A172 (cell line): ENCODE results near the gene TTC7B. TPM values are rescaled to one million over a fixed set of nuclear protein-coding genes. Genes with fewer than 3 reads are reported as not detected.

ENCODE experiments used
- DNase-seq: peaks from one replicate; pipeline ENCODE4 v3.0.0-alpha.2; 2015; ENCODE audit warnings: low spot score
- total RNA-seq: library from RNA; depleted of rRNA; stranded (reverse); fragments of >200 nt; shearing (Covaris generic); gene quantifications from 2 replicates; pipeline ENCODE4 v1.2.3, GENCODE V29; 2014

Gene TTC7B
- total RNA-seq, 1 experiment from 2014 or later = 40.2 TPM

DNA sequence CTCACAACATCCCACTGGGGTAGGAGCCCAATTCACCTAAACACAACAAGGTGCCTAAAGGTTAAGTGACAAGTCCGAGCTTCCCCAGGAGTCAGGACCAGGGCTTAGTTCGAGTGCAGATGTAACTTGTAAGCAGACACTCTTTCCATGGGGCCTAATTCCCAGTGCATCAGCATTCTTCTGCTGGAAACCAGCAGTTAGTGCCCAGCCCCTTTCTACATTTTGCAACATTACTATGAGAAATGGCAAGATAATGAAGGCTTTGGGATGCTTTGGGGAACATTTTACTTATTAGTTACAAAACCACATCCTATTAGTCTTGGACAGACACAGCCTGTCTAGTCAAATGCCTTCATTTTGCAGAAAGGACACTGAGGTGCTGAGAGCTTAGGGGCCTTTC, 239.6 kb downstream of the TTC7B start:
- no peak for DNase-seq

DNA sequence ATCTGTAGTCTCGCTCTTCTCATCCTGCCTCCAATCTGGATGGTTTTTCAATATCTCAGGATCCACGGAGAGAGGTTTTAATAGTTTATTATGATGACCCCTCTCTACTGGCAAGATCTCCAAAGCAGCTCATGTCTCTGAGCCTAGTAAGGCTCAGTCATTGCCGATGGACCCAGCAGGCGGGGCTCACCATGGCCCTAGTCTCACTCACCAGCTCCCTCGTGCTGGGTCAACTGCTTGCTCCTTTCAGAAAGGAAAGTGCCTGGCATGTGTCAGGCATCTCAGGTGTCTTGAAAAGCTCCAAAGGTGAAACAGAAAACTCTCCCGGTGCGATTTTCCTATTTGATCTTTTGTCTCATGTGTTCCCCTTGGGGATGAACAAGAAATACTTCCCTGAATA, 240.4 kb downstream of the TTC7B start:
- DNase-seq = no peak

DNA sequence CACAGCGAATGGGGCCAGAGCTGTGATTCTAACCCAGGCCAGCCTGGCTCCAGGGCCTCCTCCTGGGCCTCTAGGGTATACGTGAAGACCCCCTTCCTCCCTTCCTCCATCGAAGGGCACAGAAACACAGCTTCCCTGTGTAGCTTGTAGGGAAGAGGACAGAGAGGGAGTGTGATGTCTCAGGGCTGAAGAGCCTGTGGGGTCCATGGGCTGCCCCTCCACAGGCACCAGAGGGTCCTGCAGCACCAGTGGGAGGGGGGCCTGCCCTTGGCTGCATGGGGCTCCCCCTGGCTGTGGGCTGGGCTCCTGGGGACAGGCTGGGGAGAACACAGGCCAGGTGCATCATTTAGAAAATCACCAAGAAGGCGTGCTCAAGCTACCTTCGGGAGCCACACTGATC, 240.9 kb downstream of the TTC7B start:
- DNase-seq = no peak

- DNase-seq = no peak
These were observed 241.8 kb downstream of the TTC7B start for GRCh38 chr14:90574188-90575131.

DNA sequence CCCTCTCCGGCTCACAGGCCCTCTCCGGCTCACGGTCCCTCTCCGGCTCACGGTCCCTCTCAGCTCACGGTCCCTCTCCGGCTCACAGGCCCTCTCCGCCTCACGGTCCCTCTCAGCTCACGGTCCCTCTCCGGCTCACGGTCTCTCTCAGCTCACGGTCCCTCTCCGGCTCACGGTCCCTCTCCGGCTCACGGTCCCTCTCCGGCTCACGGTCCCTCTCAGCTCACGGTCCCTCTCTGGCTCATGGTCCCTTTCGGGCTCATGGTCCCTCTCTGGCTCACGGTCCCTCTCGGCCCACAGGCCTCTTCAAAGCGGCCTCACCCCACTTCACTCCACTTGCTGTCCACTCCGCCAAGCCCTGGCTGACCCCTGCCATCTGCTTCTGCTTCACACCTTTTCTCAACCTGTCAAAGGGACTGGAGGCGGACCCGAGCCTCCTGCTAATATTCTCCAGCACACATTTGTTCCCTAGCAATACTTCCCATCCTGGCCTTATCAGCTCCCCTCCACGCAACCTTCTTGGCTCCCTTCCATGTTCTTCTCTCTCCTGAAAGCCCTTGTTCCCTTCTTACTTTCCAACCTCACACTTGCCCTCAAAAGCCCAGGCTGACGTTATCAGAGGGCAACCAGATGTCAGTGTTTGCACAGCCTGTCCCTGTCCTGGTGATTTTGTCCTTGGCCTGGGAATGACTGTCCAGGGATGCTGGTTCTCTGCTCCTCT, 242.7 kb downstream of the TTC7B start:
- DNase-seq = no peak

DNA sequence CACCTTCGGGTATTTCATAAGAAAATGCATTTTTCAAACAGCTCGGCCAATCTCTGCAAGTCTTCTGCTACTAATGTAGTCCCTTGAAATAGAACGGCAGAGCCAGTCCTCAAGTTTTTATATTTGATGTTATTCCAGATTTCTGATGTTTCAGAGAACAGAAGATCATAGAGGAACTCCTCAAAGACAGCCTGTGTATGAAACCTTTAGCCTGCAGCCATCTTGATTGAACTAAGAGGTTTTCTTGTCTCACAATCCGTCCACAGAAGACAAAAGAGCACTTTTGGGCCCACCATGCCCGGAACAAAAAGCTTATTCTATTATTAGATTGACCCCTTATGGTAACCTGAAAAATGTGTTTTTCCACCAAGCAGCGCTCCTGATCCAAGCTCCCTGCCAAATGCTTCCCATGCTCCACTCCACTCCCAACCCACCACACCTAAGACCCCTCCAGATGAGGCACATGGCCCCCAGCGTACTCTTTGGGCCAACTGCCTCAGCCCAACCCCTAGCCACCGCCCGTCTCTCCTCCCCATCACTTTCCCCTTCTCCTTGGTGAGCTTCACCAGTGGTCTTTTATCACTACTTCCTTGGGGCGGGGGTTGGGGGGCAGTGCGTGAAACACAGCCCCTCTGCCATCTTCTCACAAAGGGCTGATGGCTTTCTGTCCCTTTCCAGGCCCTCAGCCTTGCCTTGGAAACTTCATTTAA, 243.6 kb downstream of the TTC7B start:
- DNase-seq = no peak

DNA sequence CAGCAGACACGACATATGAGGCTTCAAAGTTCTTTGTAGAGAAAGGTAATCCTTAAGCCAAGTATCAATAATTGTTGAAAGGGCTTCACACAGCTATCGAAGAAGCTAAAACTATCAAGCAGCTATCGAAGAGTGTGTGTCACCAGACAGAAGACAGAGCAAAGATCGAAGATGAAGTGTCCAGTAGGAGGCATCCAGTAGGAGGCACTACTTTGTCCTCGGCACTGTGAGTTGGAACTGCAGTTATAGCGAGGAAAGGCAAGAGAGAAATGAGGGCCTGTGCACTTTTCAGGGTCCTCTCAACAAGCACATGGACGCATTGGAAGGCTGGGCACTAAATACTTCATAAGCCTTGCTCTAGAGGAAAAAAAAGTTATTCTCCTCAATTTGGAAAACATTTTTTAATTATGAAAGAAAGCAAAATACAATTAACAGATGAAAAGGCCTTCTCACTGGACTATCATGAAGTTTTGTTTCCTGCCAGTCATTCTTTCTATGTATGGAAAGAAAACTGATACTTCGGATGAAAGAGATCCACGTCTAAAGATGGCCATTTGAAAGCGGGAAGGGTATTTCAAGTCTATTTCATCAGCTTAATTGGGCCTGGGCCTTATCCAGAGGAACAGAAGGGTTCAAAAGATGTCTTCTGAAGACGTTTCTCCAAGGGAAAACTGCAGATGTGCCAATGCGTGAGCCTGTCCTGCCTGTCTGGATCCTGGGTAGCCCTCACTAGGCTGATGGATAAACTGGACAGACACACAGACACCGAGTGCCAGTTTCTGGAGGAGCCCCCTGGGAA, 244.9 kb downstream of the TTC7B start:
- DNase-seq = no peak

GRCh38 chr14:90570461-90570860, 245.8 kb downstream of the TTC7B start:
- no peak for DNase-seq

DNA sequence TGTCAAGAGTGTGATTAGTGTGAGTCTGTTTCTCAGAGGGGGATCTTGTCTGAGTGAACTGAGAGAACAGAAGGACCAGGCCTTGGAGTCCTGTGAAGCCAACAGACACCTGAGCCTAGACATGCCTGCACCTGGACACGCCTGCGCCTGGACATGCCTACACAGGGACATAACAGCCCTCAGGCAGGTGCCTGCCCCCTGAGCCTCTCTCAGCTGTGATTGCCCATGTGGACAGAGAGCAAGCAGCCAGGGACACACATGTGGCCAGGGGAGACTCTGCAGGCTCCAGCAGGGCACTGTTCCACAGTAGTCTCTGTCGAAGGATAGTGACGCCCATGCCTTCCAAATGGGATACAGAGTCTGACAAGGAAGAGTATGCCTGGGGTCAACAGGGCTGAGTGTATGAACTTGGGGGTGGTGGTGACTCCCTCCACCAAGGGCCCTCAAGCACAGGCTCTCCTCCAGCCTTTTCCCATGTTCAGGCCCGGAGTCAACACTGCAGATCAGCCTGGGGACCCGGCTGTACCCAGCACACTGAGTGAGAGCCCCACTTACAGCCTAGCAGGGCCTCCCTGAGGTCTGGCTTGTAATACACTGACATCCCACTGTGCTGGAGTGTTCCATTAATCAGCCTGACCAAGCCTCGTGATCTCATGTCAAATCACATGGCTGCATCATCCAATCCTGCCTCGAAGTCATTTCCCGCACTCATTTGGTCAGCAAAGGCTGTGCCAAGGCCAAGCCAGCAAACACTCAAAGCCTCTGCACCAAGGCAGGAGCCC, 246.4 kb downstream of the TTC7B start:
- no peak for DNase-seq

DNA sequence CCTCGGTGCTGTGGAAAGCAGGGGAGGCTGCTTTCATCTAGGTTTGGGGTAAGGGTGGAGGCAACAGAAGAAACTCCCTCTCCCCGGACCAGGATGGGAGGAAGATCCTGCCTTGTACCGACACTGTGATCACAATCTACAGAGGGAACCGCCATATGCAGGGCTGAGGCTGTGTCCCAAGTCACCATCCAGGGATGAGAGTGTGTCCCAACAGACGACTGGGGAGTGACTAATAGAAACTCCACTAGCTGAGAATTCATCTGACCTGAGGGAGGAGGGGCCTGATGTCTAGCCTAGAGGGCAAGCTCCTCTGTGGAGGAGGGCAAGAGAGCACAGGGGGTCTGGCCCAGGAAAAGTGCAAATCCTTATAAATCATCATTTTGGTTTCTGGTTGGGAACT, 247.0 kb downstream of the TTC7B start:
- no peak for DNase-seq

DNA sequence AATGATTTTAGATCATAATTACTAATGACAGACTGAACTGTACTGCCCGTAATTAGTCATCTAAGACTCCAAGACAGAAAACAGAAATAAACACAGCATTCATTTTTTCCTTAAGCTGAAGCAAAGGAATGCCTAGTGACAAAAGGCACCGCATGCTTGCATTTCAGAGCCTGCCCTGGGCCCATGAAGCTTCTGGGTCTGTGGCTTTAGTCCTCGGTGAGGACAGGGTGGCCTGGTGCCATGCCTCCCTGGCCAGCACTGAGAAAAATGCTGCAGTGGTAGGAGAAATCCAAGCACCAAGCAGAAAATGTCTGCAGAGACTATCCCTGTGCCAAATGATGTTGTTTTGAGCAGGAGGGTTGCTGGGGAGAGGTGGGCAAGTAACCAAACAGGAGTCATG, 247.8 kb downstream of the TTC7B start:
- DNase-seq = no peak

DNA sequence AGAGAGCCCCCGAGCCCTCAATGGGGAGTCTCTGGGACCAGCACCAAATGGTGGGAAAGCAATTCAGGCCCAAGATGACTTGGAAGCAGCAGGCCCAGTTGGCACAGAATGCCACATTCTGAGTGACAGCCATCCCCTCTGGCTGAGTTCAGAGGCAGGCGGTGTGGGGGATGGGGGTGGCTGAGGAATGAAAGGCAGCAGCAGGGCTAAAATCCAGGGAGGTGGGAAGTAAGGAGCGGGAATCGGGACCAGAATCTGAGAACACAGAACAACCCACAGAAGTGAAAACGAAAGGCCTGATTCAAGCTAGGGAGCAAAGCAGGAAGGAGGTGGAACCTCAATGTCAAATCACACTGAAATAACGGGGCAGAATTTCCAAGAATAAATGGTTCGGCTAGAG, 248.2 kb downstream of the TTC7B start:
- DNase-seq = no peak

GRCh38 chr14:90567191-90567590, 249.0 kb downstream of the TTC7B start:
- DNase-seq = no peak

DNA sequence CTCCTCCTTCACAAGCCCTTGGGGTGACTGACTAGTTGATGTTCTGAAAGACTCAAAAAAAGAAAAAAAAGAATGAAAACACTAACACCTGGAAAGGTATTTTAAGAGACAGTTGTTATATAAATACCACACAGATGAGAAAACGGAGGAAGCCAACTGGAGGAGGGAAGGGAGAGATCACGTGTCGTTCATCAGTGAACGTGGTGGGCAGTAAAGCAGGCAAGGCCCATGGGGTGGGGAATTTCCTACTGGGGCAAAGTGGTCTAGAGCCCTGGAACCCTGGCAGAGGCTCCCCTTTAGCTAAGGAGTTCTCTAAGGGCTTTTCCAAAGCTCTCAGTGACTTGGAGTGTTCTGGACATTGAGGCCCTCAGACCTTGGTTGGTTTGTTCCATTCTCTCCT, 249.7 kb downstream of the TTC7B start:
- no peak for DNase-seq

DNA sequence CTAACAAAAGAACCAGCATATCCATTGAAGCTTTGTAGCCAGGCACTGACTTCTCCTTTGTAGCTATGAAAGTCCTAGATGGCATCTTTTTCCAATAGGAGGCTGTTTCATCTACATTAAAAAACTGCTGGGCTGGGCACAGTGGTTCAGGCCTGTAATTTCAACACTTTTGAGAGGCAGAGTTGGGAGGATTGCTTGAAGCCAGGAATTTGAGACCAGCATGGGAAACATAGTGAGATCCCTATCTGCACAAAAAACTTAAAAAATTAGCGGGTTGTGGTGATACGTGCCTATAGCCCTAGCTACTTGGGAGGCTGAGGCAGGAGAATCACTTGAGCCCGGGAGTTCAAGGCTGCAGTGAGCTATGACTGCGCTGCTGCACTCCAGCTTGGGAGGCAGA, 251.7 kb downstream of the TTC7B start:
- DNase-seq = no peak

GRCh38 chr14:90562652-90563051, 253.6 kb downstream of the TTC7B start:
- DNase-seq = no peak

- no peak for DNase-seq
These were observed 254.3 kb downstream of the TTC7B start for GRCh38 chr14:90561920-90562319.

GRCh38 chr14:90560991-90561390, 255.2 kb downstream of the TTC7B start:
- DNase-seq = no peak

DNA sequence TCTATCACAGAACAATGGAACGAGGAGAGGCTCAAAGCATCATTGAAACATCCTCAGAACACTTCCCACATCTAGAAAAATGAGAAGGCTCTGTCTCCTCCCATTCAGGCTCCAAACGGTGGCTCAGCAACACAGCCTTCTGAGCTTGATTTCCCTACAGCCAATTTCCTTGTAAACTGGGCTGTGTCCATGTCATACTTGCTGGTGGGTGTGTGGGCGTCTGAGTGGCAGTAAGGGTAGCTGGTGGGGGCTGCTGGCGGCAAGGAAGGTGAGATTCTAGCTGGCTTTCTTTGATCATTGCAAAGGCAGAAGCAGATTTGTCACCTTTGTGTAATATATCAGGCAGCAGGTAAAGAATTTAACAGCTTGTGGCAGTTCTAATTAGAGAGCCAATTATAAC, 255.7 kb downstream of the TTC7B start:
- no peak for DNase-seq

- DNase-seq = no peak
These were observed 256.3 kb downstream of the TTC7B start for GRCh38 chr14:90559811-90560492.
